Liver (tissue), 3 donors: Measurements from ENCODE around the gene ZNF154.

ENCODE experiments used
- FOXA1 ChIP-seq: IDR thresholded peaks from 2 replicates; pipeline ENCODE4 v1.6.1; 2016; ENCODE audit warnings: antibody characterized with exemption
- SP1 ChIP-seq: IDR thresholded peaks from 2 replicates; pipeline ENCODE4 v1.6.1; 2018; ENCODE audit warnings: antibody characterized with exemption, mild to moderate bottlenecking
- YY1 ChIP-seq: IDR thresholded peaks from 2 replicates; pipeline ENCODE4 v1.6.1; 2016; ENCODE audit warnings: antibody characterized with exemption, mild to moderate bottlenecking
- TF ChIP-seq, protein P1 (sequence below): fragments of 150-350 bp; IDR thresholded peaks from 2 replicates; pipeline ENCODE4 v1.5.1; 2017; ENCODE audit warnings: improper control_type of control experiment, low read depth, low read length; ENCODE audit not compliant: missing input control
- TF ChIP-seq, protein P2 (sequence below): IDR thresholded peaks from 2 replicates; pipeline ENCODE4 v1.6.1; 2016; ENCODE audit warnings: antibody characterized with exemption
- donor health status: healthy.
- donor health status: healthy.

- TF ChIP-seq, protein P1, sequence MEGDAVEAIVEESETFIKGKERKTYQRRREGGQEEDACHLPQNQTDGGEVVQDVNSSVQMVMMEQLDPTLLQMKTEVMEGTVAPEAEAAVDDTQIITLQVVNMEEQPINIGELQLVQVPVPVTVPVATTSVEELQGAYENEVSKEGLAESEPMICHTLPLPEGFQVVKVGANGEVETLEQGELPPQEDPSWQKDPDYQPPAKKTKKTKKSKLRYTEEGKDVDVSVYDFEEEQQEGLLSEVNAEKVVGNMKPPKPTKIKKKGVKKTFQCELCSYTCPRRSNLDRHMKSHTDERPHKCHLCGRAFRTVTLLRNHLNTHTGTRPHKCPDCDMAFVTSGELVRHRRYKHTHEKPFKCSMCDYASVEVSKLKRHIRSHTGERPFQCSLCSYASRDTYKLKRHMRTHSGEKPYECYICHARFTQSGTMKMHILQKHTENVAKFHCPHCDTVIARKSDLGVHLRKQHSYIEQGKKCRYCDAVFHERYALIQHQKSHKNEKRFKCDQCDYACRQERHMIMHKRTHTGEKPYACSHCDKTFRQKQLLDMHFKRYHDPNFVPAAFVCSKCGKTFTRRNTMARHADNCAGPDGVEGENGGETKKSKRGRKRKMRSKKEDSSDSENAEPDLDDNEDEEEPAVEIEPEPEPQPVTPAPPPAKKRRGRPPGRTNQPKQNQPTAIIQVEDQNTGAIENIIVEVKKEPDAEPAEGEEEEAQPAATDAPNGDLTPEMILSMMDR, result no peak
- TF ChIP-seq FOXA1 (no peak), SP1 (no peak), YY1 (no peak)
- TF ChIP-seq, protein P2, sequence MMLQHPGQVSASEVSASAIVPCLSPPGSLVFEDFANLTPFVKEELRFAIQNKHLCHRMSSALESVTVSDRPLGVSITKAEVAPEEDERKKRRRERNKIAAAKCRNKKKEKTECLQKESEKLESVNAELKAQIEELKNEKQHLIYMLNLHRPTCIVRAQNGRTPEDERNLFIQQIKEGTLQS, result no peak
Observed at GRCh38 chr19:57755031-57755430, 46.0 kb upstream of the ZNF154 start.
